DND-41 (cell line): ENCODE data around the gene WDR7.

ENCODE experiments used
- ATAC-seq: fragments of 200-7000 bp; cut with Tn5 transposase; 3 replicates; pipeline ENCODE4 v1.9.1; 2021; ENCODE audit warnings: low read depth; ENCODE audit not compliant: insufficient read depth
- DNase-seq: peaks from one replicate; pipeline ENCODE4 v3.0.0-alpha.2; 2020
- H2AFZ ChIP-seq: 2 replicates; pipeline ENCODE4 v1.6.0; 2012; ENCODE audit warnings: low read depth, low read length
- H3K27ac ChIP-seq: 2 replicates; pipeline ENCODE4 v1.5.1; 2012; ENCODE audit warnings: low read length, inconsistent platforms
- H3K27me3 ChIP-seq: fragments of 200-600 bp; sonication (generic); 2 replicates; pipeline ENCODE4 v1.6.0; 2012; ENCODE audit warnings: low read length, mild to moderate bottlenecking, inconsistent platforms; ENCODE audit not compliant: insufficient read depth, poor library complexity
- H3K36me3 ChIP-seq: 2 replicates; pipeline ENCODE4 v1.5.1; 2012; ENCODE audit warnings: low read length, inconsistent platforms; ENCODE audit not compliant: insufficient read depth
- H3K4me1 ChIP-seq: 2 replicates; pipeline ENCODE4 v1.5.1; 2012; ENCODE audit warnings: mild to moderate bottlenecking, low read length; ENCODE audit not compliant: insufficient read depth
- H3K4me2 ChIP-seq: 2 replicates; pipeline ENCODE4 v1.6.0; 2012; ENCODE audit warnings: mild to moderate bottlenecking, moderate library complexity, low read length, inconsistent platforms; ENCODE audit not compliant: insufficient read depth
- H3K4me3 ChIP-seq, 2 experiments: fragments of 200-600 bp in 1 of 2; shearing (Covaris generic) in 1 of 2; 2 replicates each; pipeline ENCODE4 v1.5.1; 2012 to 2016; ENCODE audit warnings: inconsistent platforms in 2 of 2, low read length in 2 of 2, mild to moderate bottlenecking in 2 of 2, low read depth in 1 of 2, moderate library complexity in 1 of 2
- H3K79me2 ChIP-seq: 2 replicates; pipeline ENCODE4 v1.6.0; 2012; ENCODE audit warnings: low read length, inconsistent platforms; ENCODE audit not compliant: insufficient read depth
- H3K9ac ChIP-seq: 2 replicates; pipeline ENCODE4 v1.6.0; 2012; ENCODE audit warnings: low read depth, mild to moderate bottlenecking, inconsistent platforms, low read length, moderate library complexity
- H3K9me3 ChIP-seq: 2 replicates; pipeline ENCODE4 v1.5.1; 2012; ENCODE audit warnings: low read length, moderate library complexity, mild to moderate bottlenecking, inconsistent platforms; ENCODE audit not compliant: insufficient read depth, severe bottlenecking
- H4K20me1 ChIP-seq: 2 replicates; pipeline ENCODE4 v1.6.0; 2012; ENCODE audit warnings: low read length; ENCODE audit not compliant: insufficient read depth
- EZH2 ChIP-seq: IDR thresholded peaks from 3 replicates; pipeline ENCODE4 v1.6.1; 2012; ENCODE audit warnings: borderline replicate concordance, low read depth, mild to moderate bottlenecking, moderate library complexity, low read length, inconsistent platforms; ENCODE audit not compliant: severe bottlenecking
- TF ChIP-seq, protein P1 (sequence below): IDR thresholded peaks from 2 replicates; pipeline ENCODE4 v1.5.1; 2012; ENCODE audit warnings: borderline replicate concordance, low read length, moderate library complexity, mild to moderate bottlenecking; ENCODE audit not compliant: poor library complexity, severe bottlenecking; ENCODE audit errors: extremely low read depth

The WDR7 gene

GRCh38 chr18:56836173-56836572 is 185.0 kb downstream of the WDR7 start:
- TF ChIP-seq EZH2: no peak
- TF ChIP-seq, protein P1, sequence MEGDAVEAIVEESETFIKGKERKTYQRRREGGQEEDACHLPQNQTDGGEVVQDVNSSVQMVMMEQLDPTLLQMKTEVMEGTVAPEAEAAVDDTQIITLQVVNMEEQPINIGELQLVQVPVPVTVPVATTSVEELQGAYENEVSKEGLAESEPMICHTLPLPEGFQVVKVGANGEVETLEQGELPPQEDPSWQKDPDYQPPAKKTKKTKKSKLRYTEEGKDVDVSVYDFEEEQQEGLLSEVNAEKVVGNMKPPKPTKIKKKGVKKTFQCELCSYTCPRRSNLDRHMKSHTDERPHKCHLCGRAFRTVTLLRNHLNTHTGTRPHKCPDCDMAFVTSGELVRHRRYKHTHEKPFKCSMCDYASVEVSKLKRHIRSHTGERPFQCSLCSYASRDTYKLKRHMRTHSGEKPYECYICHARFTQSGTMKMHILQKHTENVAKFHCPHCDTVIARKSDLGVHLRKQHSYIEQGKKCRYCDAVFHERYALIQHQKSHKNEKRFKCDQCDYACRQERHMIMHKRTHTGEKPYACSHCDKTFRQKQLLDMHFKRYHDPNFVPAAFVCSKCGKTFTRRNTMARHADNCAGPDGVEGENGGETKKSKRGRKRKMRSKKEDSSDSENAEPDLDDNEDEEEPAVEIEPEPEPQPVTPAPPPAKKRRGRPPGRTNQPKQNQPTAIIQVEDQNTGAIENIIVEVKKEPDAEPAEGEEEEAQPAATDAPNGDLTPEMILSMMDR: no peak
- H3K4me3 ChIP-seq: no peak overlapping the region
- no peak overlapping the region for H2AFZ ChIP-seq
- H3K9ac ChIP-seq: no peak overlapping the region
- H3K27ac ChIP-seq: no peak overlapping the region
- H3K9me3 ChIP-seq: no peaks in the 10 kb centered on the region
- no peaks in the 10 kb centered on the region for H4K20me1 ChIP-seq
- no peak overlapping the region for H3K4me2 ChIP-seq
- ATAC-seq (no peak), DNase-seq (no peak)
- H3K27me3 ChIP-seq: no peaks in the 10 kb centered on the region
- H3K36me3 ChIP-seq: no peaks in the 10 kb centered on the region
- H3K4me1 ChIP-seq: no peaks in the 10 kb centered on the region
- H3K79me2 ChIP-seq: no peaks in the 10 kb centered on the region

GRCh38 chr18:56841836-56842235 is 190.7 kb downstream of the WDR7 start:
- H2AFZ ChIP-seq: no peak overlapping the region
- H3K9ac ChIP-seq: no peak overlapping the region
- no peak overlapping the region for H3K4me2 ChIP-seq
- DNase-seq (no peak), ATAC-seq (no peak)
- H4K20me1 ChIP-seq: no peaks in the 10 kb centered on the region
- H3K4me1 ChIP-seq: no peaks in the 10 kb centered on the region
- H3K27ac ChIP-seq: no peak overlapping the region
- H3K4me3 ChIP-seq: no peak overlapping the region
- no peaks in the 10 kb centered on the region for H3K79me2 ChIP-seq
- H3K27me3 ChIP-seq: no peaks in the 10 kb centered on the region
- H3K36me3 ChIP-seq: peaks cover 3% of the 10 kb centered on the region; the same call in 1 of the 2 replicates
- no peaks in the 10 kb centered on the region for H3K9me3 ChIP-seq
- TF ChIP-seq EZH2: no peak
- TF ChIP-seq, protein P1: no peak

DNA sequence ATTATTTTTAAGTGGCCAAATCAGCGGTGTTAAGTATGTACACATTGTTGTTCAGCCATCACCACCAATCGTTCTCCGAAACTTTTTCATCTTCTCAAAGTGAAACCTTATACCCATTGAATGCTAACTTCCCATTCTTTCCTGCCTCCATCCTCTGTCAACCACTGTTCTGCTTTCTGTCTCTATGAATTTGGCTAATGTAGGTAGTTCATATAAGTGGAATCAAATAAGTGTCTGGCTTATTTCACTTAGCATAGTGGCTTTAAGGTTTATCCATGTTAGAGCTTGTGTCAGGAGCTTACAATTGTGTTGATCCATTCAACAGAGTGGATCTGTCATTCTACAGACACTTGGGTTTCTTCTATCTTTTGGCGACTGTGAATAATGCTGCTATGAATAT is 192.1 kb downstream of the WDR7 start:
- ATAC-seq: no peak
- H3K4me3 ChIP-seq: no peak overlapping the region
- H3K79me2 ChIP-seq: no peaks in the 10 kb centered on the region
- H3K36me3 ChIP-seq: peaks cover 9% of the 10 kb centered on the region; the same call in 1 of the 2 replicates
- no peaks in the 10 kb centered on the region for H3K27me3 ChIP-seq
- H3K4me1 ChIP-seq: no peaks in the 10 kb centered on the region
- DNase-seq: no peak
- peaks cover 7% of the 10 kb centered on the region for H3K9me3 ChIP-seq
- H3K27ac ChIP-seq: no peak overlapping the region
- TF ChIP-seq, protein P1: no peak
- TF ChIP-seq EZH2: no peak
- H3K4me2 ChIP-seq: no peak overlapping the region
- H4K20me1 ChIP-seq: no peaks in the 10 kb centered on the region
- H2AFZ ChIP-seq: no peak overlapping the region
- no peak overlapping the region for H3K9ac ChIP-seq

GRCh38 chr18:56844556-56844955 is 193.4 kb downstream of the WDR7 start:
- DNase-seq: no peak
- H3K4me3 ChIP-seq: no peak overlapping the region

More at GRCh38 chr18:56844556-56844955, 193.4 kb downstream of the WDR7 start:
- TF ChIP-seq, protein P1: no peak
- no peak for TF ChIP-seq EZH2
- H3K9ac ChIP-seq: no peak overlapping the region
- H3K27ac ChIP-seq: no peak overlapping the region
- H4K20me1 ChIP-seq: no peaks in the 10 kb centered on the region
- H3K4me1 ChIP-seq: no peaks in the 10 kb centered on the region
- H3K4me2 ChIP-seq: no peak overlapping the region
- no peak for ATAC-seq
- no peak overlapping the region for H2AFZ ChIP-seq
- H3K79me2 ChIP-seq: no peaks in the 10 kb centered on the region
- H3K27me3 ChIP-seq: no peaks in the 10 kb centered on the region
- peaks cover 9% of the 10 kb centered on the region; the same call in 1 of the 2 replicates for H3K36me3 ChIP-seq
- peaks cover 7% of the 10 kb centered on the region for H3K9me3 ChIP-seq
